ENCODE measurements around the gene ST3GAL3. TPM values are rescaled to one million over a fixed set of nuclear protein-coding genes. Genes with fewer than 3 reads are reported as not detected.

The ST3GAL3 gene
- total RNA-seq, 2 donors from 2014 or later, result 15.5 to 20.6 TPM

DNA sequence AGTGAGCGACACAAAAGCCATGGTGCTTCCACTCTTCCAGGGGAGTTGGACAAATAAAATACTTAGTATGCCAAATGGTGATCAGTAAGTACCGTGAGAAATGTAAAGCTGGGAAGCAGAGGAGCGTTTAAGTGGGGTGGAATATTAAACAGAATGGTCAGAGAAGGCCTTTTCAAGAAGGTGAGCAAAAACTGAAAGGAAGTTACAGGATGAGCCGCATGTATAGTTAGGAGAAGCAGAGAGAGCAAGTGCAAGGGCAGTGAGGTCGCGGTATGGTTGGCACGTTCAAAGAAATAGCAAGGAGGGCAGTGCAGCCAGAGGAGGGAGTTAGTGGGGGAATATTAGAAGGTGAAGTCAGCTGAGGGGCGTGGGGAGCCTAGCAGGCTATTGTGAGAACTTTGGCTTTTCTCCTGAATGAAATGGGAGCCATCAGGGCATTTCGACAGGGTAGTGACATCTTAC, 266.7 kb downstream of the ST3GAL3 start:
- H3K4me3 ChIP-seq, result peak overlapping the region; percentile 96
- peak overlapping the region; percentile 95 to 97 for H3K27ac ChIP-seq
- H3K9me3 ChIP-seq, result no peaks in the 10 kb centered on the region
- H3K4me1 ChIP-seq, result peaks cover 3 to 57% of the 10 kb centered on the region in 2 donors
- H3K36me3 ChIP-seq, result peaks cover 28% of the 10 kb centered on the region
- no peak for TF ChIP-seq CTCF (IDR thresholded peaks at IDR 0.05)
- no peak for DNase-seq (ENCODE audit: low spot score)
- no peaks in the 10 kb centered on the region for H3K27me3 ChIP-seq

- TF ChIP-seq CTCF (IDR thresholded peaks at IDR 0.05), result peak in 1 of 2 donors; percentile 46
- peaks cover 28% of the 10 kb centered on the region for H3K36me3 ChIP-seq
- peak within 1 kb of the TSS; percentile 96 for H3K4me3 ChIP-seq
- peak within 1 kb of the TSS; percentile 95 to 97 for H3K27ac ChIP-seq
- H3K4me1 ChIP-seq, result peaks cover 3 to 57% of the 10 kb centered on the region in 2 donors
- H3K9me3 ChIP-seq, result no peaks in the 10 kb centered on the region
- no peaks in the 10 kb centered on the region for H3K27me3 ChIP-seq
- DNase-seq (ENCODE audit: low spot score), result peak; percentile 98
Observed at GRCh38 chr1:43974443-43975248, 267.3 kb downstream of the ST3GAL3 start, which contains the start of gene ATP6V0B. TSS of gene ATP6V0B (plus strand) at chr1:43974960. CDS start at chr1:43975041, 81 bp downstream.

DNA sequence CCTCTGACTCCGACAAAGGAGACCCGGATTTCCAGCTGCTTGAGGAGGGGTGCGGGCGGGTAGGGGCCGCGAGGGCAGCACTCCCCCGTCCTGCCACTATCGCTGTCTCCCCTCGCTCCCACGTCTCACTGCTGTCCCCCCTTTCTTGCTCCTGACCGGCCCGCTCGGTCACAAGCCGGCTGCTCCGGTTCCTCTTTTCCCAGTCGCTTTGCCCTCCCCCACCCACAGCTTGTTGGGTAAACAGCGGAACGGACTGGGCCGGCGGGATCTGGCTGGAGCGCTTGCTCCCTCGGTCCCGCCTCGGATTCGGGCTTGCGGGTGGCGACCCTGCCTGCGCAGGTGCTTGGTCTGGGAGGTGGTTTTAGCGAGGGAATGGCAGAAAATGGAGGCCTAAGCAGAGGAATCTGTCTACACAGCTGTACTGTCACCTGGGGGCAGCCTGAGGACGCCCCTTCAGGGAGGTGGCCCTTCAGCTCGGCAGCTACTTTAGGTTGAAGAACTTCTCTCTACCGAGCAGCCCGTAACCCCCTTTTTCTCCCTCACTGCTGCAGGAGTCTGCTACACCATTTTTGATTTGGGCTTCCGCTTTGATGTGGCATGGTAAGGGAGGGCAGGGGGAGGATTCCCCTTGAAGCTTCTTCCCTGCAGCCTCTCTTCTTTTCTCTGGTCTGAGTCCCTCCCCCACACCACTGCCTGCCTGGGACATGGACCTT, 268.1 kb downstream of the ST3GAL3 start:
- Histone ChIP-seq H3K4me1 (peaks cover 3 to 60% of the 10 kb centered on the region in 2 donors), H3K9me3 (no peaks in the 10 kb centered on the region), H3K27ac (peak overlapping the region; percentile 95 to 97), H3K27me3 (no peaks in the 10 kb centered on the region), H3K4me3 (peak overlapping the region; percentile 96), H3K36me3 (peaks cover 28% of the 10 kb centered on the region)
- TF ChIP-seq CTCF (IDR thresholded peaks at IDR 0.05), result no peak
- peak; percentile 73 for DNase-seq (ENCODE audit: low spot score)

- DNase-seq (ENCODE audit: low spot score), result no peak
- Histone ChIP-seq H3K4me3 (peak overlapping the region; percentile 96), H3K36me3 (peaks cover 28% of the 10 kb centered on the region)
Observed at GRCh38 chr1:43976045-43976444, 268.7 kb downstream of the ST3GAL3 start.

DNA sequence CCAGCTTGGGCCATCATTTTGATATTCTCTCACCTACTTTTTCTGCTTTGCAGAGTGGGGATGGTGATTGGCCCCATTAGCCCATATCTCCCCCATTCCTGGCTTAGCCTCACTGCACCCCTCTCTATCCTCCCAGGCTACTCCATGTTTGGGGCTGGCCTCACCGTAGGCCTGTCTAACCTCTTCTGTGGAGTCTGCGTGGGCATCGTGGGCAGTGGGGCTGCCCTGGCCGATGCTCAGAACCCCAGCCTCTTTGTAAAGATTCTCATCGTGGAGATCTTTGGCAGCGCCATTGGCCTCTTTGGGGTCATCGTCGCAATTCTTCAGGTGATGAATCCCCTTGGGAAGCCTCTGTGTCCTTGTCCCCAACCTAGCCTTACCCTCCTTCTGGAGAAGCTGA, 269.6 kb downstream of the ST3GAL3 start:
- no peak overlapping the region for H3K4me3 ChIP-seq
- no peaks in the 10 kb centered on the region for H3K9me3 ChIP-seq
- H3K27me3 ChIP-seq, result no peaks in the 10 kb centered on the region
- TF ChIP-seq CTCF (IDR thresholded peaks at IDR 0.05), result no peak
- H3K27ac ChIP-seq, result no peak overlapping the region
- H3K36me3 ChIP-seq, result peaks cover 23% of the 10 kb centered on the region
- DNase-seq (ENCODE audit: low spot score), result no peak
- H3K4me1 ChIP-seq, result peaks cover 3 to 51% of the 10 kb centered on the region in 2 donors

More at GRCh38 chr1:43976045-43976444, 268.7 kb downstream of the ST3GAL3 start:
- Histone ChIP-seq H3K27ac (peak overlapping the region in 1 of 2 donors; percentile 95), H3K4me1 (peaks cover 3 to 54% of the 10 kb centered on the region in 2 donors), H3K27me3 (no peaks in the 10 kb centered on the region), H3K9me3 (no peaks in the 10 kb centered on the region)
- no peak for TF ChIP-seq CTCF (IDR thresholded peaks at IDR 0.05)

All from right atrium auricular region (tissue), 2 donors.